Measurements from ENCODE around the gene ANAPC7. TPM values are rescaled to one million over a fixed set of nuclear protein-coding genes. Genes with fewer than 3 reads are reported as not detected.
"Not testable (repeated sequence)": the region's sequence is repeated elsewhere in the genome, so short reads cannot be mapped to it uniquely, and the experiment has no call there.

The ANAPC7 gene
- total RNA-seq, 3 donors from 2014 or later: 54.6 to 61.5 (median 58.4) TPM

- no peak for ATAC-seq
- H3K27me3 Mint-ChIP-seq (ENCODE audit: low read depth): no peaks in the 10 kb centered on the region
Observed at GRCh38 chr12:110367181-110367864, 36.2 kb downstream of the ANAPC7 start.

GRCh38 chr12:110366321-110367142 is 37.0 kb downstream of the ANAPC7 start:
- ATAC-seq (no peak), DNase-seq (no peak)
- Mint-ChIP-seq H3K36me3 (ENCODE audit: insufficient read depth) (no peaks in the 10 kb centered on the region), H3K9me3 (no peaks in the 10 kb centered on the region), H3K4me1 (ENCODE audit: low read depth) (peaks cover 2% of the 10 kb centered on the region), H3K27me3 (ENCODE audit: low read depth) (no peaks in the 10 kb centered on the region), H3K4me3 (no peak overlapping the region)

More at GRCh38 chr12:110367181-110367864, 36.2 kb downstream of the ANAPC7 start:
- no peaks in the 10 kb centered on the region for H3K9me3 Mint-ChIP-seq
- H3K4me3 Mint-ChIP-seq: no peak overlapping the region
- no peaks in the 10 kb centered on the region for H3K36me3 Mint-ChIP-seq (ENCODE audit: insufficient read depth)
- H3K4me1 Mint-ChIP-seq (ENCODE audit: low read depth): peaks cover 2% of the 10 kb centered on the region
- no peak for DNase-seq

GRCh38 chr12:110365489-110366320 is 37.8 kb downstream of the ANAPC7 start:
- Mint-ChIP-seq H3K27me3 (ENCODE audit: low read depth) (no peaks in the 10 kb centered on the region), H3K36me3 (ENCODE audit: insufficient read depth) (no peaks in the 10 kb centered on the region), H3K9me3 (no peaks in the 10 kb centered on the region), H3K4me1 (ENCODE audit: low read depth) (peaks cover 2% of the 10 kb centered on the region), H3K4me3 (no peak overlapping the region)
- ATAC-seq (no peak), DNase-seq (no peak)

GRCh38 chr12:110361216-110361615 is 42.3 kb downstream of the ANAPC7 start:
- Mint-ChIP-seq H3K27me3 (ENCODE audit: low read depth) (no peaks in the 10 kb centered on the region), H3K36me3 (ENCODE audit: insufficient read depth) (no peaks in the 10 kb centered on the region), H3K4me1 (ENCODE audit: low read depth) (no peaks in the 10 kb centered on the region), H3K9me3 (no peaks in the 10 kb centered on the region), H3K4me3 (no peak overlapping the region)
- DNase-seq (no peak), ATAC-seq (no peak)

GRCh38 chr12:110358384-110359097 is 45.0 kb downstream of the ANAPC7 start:
- not testable (repeated sequence) for H3K36me3 Mint-ChIP-seq (ENCODE audit: insufficient read depth); H3K27me3 Mint-ChIP-seq (ENCODE audit: low read depth); H3K9me3 Mint-ChIP-seq; ATAC-seq; DNase-seq; H3K4me3 Mint-ChIP-seq
- peaks cover 14% of the 10 kb centered on the region for H3K4me1 Mint-ChIP-seq (ENCODE audit: low read depth)

GRCh38 chr12:110355073-110355472 is 48.4 kb downstream of the ANAPC7 start:
- H3K4me1 Mint-ChIP-seq (ENCODE audit: low read depth): peaks cover 17% of the 10 kb centered on the region
- DNase-seq: no peak
- peaks cover 4% of the 10 kb centered on the region for H3K36me3 Mint-ChIP-seq (ENCODE audit: insufficient read depth)
- no peaks in the 10 kb centered on the region for H3K27me3 Mint-ChIP-seq (ENCODE audit: low read depth)
- H3K4me3 Mint-ChIP-seq: no peak overlapping the region
- H3K9me3 Mint-ChIP-seq: no peaks in the 10 kb centered on the region
- peak in 1 of 2 donors; percentile 49 for ATAC-seq

GRCh38 chr12:110354172-110354780 is 49.2 kb downstream of the ANAPC7 start:
- Mint-ChIP-seq H3K4me3 (no peak overlapping the region), H3K4me1 (ENCODE audit: low read depth) (peaks cover 25% of the 10 kb centered on the region), H3K36me3 (ENCODE audit: insufficient read depth) (peaks cover 4% of the 10 kb centered on the region), H3K27me3 (ENCODE audit: low read depth) (no peaks in the 10 kb centered on the region), H3K9me3 (no peaks in the 10 kb centered on the region)
- DNase-seq: no peak
- ATAC-seq: no peak

GRCh38 chr12:110353211-110353965 is 50.1 kb downstream of the ANAPC7 start:
- DNase-seq: no peak
- H3K4me3 Mint-ChIP-seq: no peak overlapping the region
- ATAC-seq: no peak
- H3K36me3 Mint-ChIP-seq (ENCODE audit: insufficient read depth): peaks cover 6% of the 10 kb centered on the region
- peaks cover 33% of the 10 kb centered on the region for H3K4me1 Mint-ChIP-seq (ENCODE audit: low read depth)
- no peaks in the 10 kb centered on the region for H3K9me3 Mint-ChIP-seq
- H3K27me3 Mint-ChIP-seq (ENCODE audit: low read depth): no peaks in the 10 kb centered on the region

GRCh38 chr12:110352401-110352800 is 51.1 kb downstream of the ANAPC7 start:
- Mint-ChIP-seq H3K4me1 (ENCODE audit: low read depth) (peaks cover 40% of the 10 kb centered on the region), H3K9me3 (no peaks in the 10 kb centered on the region), H3K4me3 (no peak overlapping the region), H3K36me3 (ENCODE audit: insufficient read depth) (peaks cover 13% of the 10 kb centered on the region), H3K27me3 (ENCODE audit: low read depth) (no peaks in the 10 kb centered on the region)
- ATAC-seq: no peak
- no peak for DNase-seq

- no peaks in the 10 kb centered on the region for H3K27me3 Mint-ChIP-seq (ENCODE audit: low read depth)
- H3K4me1 Mint-ChIP-seq (ENCODE audit: low read depth): peaks cover 40% of the 10 kb centered on the region
- no peaks in the 10 kb centered on the region for H3K9me3 Mint-ChIP-seq
- DNase-seq: no peak
- peaks cover 22% of the 10 kb centered on the region for H3K36me3 Mint-ChIP-seq (ENCODE audit: insufficient read depth)
- ATAC-seq: no peak
- no peak overlapping the region for H3K4me3 Mint-ChIP-seq
Observed at GRCh38 chr12:110351119-110351518, 52.4 kb downstream of the ANAPC7 start.

- Mint-ChIP-seq H3K36me3 (ENCODE audit: insufficient read depth) (peaks cover 33% of the 10 kb centered on the region), H3K4me1 (ENCODE audit: low read depth) (peaks cover 34% of the 10 kb centered on the region), H3K27me3 (ENCODE audit: low read depth) (no peaks in the 10 kb centered on the region), H3K4me3 (peak overlapping the region; percentile 52), H3K9me3 (no peaks in the 10 kb centered on the region)
- peak; percentile 84 to 85 for ATAC-seq
- peak; percentile 47 for DNase-seq
Observed at GRCh38 chr12:110349514-110350151, 53.9 kb downstream of the ANAPC7 start.

GRCh38 chr12:110349096-110349495 is 54.4 kb downstream of the ANAPC7 start:
- H3K9me3 Mint-ChIP-seq: no peaks in the 10 kb centered on the region
- DNase-seq (no peak), ATAC-seq (peak in 1 of 2 donors; percentile 2)
- peak overlapping the region; percentile 52 for H3K4me3 Mint-ChIP-seq
- H3K27me3 Mint-ChIP-seq (ENCODE audit: low read depth): no peaks in the 10 kb centered on the region
- peaks cover 35% of the 10 kb centered on the region for H3K36me3 Mint-ChIP-seq (ENCODE audit: insufficient read depth)
- peaks cover 30% of the 10 kb centered on the region for H3K4me1 Mint-ChIP-seq (ENCODE audit: low read depth)
